Measurements from ENCODE around the gene TCN2.
"Not testable (repeated sequence)": the region's sequence is repeated elsewhere in the genome, so short reads cannot be mapped to it uniquely, and the experiment has no call there.

The TCN2 gene

GRCh38 chr22:30559889-30560288 is 47.1 kb upstream of the TCN2 start:
- ChIA-PET CTCF (interaction anchor here (0.6 kb wide), 1 partner anchor 106 kb away, joined by 3 read pairs; no protein-coding TSS in a partner anchor), POLR2A (no interaction called here)
- Histone ChIP-seq H3K4me3 (ENCODE audit: low read depth, low read length) (no peak overlapping the region), H3K36me3 (ENCODE audit: control insufficient read depth in 2 of 2, insufficient read depth in 1 of 2, low read length in 2 of 2) (no peaks in the 10 kb centered on the region), H3K27ac (ENCODE audit: extremely low read depth, low read depth, low read length) (no peak overlapping the region), H3K4me1 (ENCODE audit: control insufficient read depth, insufficient read depth, low read length) (no peaks in the 10 kb centered on the region), H3K9me3 (ENCODE audit: control insufficient read depth, insufficient read depth, low read depth, low read length) (no peaks in the 10 kb centered on the region)
- TF ChIP-seq KLF7 (tag by site-specific recombination; IDR thresholded peaks at IDR 0.05; ENCODE audit: borderline replicate concordance) = no peak
- TF ChIP-seq ZFHX2 (tag by site-specific recombination; conservative IDR thresholded peaks at IDR 0.05) = no peak

- H3K27ac ChIP-seq (ENCODE audit: extremely low read depth, low read depth, low read length); H3K4me1 ChIP-seq (ENCODE audit: control insufficient read depth, insufficient read depth, low read length); H3K4me3 ChIP-seq (ENCODE audit: low read depth, low read length); POLR2A ChIA-PET; H3K36me3 ChIP-seq (ENCODE audit: control insufficient read depth in 2 of 2, insufficient read depth in 1 of 2, low read length in 2 of 2); H3K9me3 ChIP-seq (ENCODE audit: control insufficient read depth, insufficient read depth, low read depth, low read length): not testable (repeated sequence)
- CTCF ChIA-PET = interaction anchor here (0.6 to 0.7 kb wide), 3 partner anchors 11 to 1966 kb away, joined by 3 to 4 read pairs (median 3); no protein-coding TSS in a partner anchor
- 0 out of 2 replicates have a peak, but pooled peaks have one; percentile 16 for TF ChIP-seq KLF1 (tag by site-specific recombination; IDR thresholded peaks at IDR 0.05)
These were observed 46.3 kb upstream of the TCN2 start for GRCh38 chr22:30560643-30561202.

- ChIA-PET CTCF (interaction anchor here (0.6 to 1.3 kb wide), 5 partner anchors 10 to 1965 kb away, joined by 3 to 5 read pairs (median 3); no protein-coding TSS in a partner anchor), POLR2A (no interaction called here)
- no peak overlapping the region for H3K4me3 ChIP-seq (ENCODE audit: low read depth, low read length)
- no peaks in the 10 kb centered on the region for H3K36me3 ChIP-seq (ENCODE audit: control insufficient read depth in 2 of 2, insufficient read depth in 1 of 2, low read length in 2 of 2)
- no peak overlapping the region for H3K27ac ChIP-seq (ENCODE audit: extremely low read depth, low read depth, low read length)
- no peaks in the 10 kb centered on the region for H3K9me3 ChIP-seq (ENCODE audit: control insufficient read depth, insufficient read depth, low read depth, low read length)
- TF ChIP-seq ZNF394 (tag by site-specific recombination; IDR thresholded peaks at IDR 0.05; ENCODE audit: borderline replicate concordance) (no peak), ZNF488 (tag by site-specific recombination; IDR thresholded peaks at IDR 0.05) (no peak), ZXDB (tag by site-specific recombination; IDR thresholded peaks at IDR 0.05) (no peak), SP3 (tag by site-specific recombination; IDR thresholded peaks at IDR 0.05) (no peak), ZNF654 (tag by site-specific recombination; IDR thresholded peaks at IDR 0.05; ENCODE audit: low read depth) (no peak), ZIC2 (tag by site-specific recombination; IDR thresholded peaks at IDR 0.05) (peak; percentile 52), ZNF549 (tag by site-specific recombination; IDR thresholded peaks at IDR 0.05) (no peak), SCRT2 (tag by site-specific recombination; IDR thresholded peaks at IDR 0.05) (no peak)
- H3K4me1 ChIP-seq (ENCODE audit: control insufficient read depth, insufficient read depth, low read length) = no peaks in the 10 kb centered on the region
These were observed 45.4 kb upstream of the TCN2 start for GRCh38 chr22:30561402-30562189.

GRCh38 chr22:30562366-30562765 is 44.6 kb upstream of the TCN2 start:
- ChIA-PET POLR2A (no interaction called here), CTCF (interaction anchor here (0.6 to 1.3 kb wide), 5 partner anchors 18 to 484 kb away, joined by 3 to 5 read pairs (median 3); no protein-coding TSS in a partner anchor)
- TF ChIP-seq ZNF791 (tag by site-specific recombination; IDR thresholded peaks at IDR 0.05) (no peak), ZNF202 (tag by site-specific recombination; IDR thresholded peaks at IDR 0.05; ENCODE audit: borderline replicate concordance) (no peak), ZNF146 (tag by site-specific recombination; IDR thresholded peaks at IDR 0.05) (no peak)

More at GRCh38 chr22:30562366-30562765, 44.6 kb upstream of the TCN2 start:
- no peak overlapping the region for H3K27ac ChIP-seq (ENCODE audit: extremely low read depth, low read depth, low read length)
- no peak overlapping the region for H3K4me3 ChIP-seq (ENCODE audit: low read depth, low read length)
- no peaks in the 10 kb centered on the region for H3K36me3 ChIP-seq (ENCODE audit: control insufficient read depth in 2 of 2, insufficient read depth in 1 of 2, low read length in 2 of 2)
- H3K4me1 ChIP-seq (ENCODE audit: control insufficient read depth, insufficient read depth, low read length) = no peaks in the 10 kb centered on the region
- no peaks in the 10 kb centered on the region for H3K9me3 ChIP-seq (ENCODE audit: control insufficient read depth, insufficient read depth, low read depth, low read length)
